GM12878 (cell line): ENCODE measurements around the gene ACTN3. TPM values are rescaled to one million over a fixed set of nuclear protein-coding genes. Genes with fewer than 3 reads are reported as not detected.
A peak's percentile ranks its signal among the peaks of the same experiment; 100 is the strongest.

Source experiments
- CBX5 ChIP-seq: sonication (generic); IDR thresholded peaks from 2 replicates; pipeline ENCODE4 v1.6.1; 2016; ENCODE audit warnings: low read depth, moderate library complexity, mild to moderate bottlenecking, inconsistent platforms
- CEBPZ ChIP-seq: fragments of 150-350 bp; IDR thresholded peaks from 2 replicates; pipeline ENCODE4 v1.6.1; 2016; ENCODE audit warnings: low read depth, low read length
- CHD2 ChIP-seq: IDR thresholded peaks from 2 replicates; pipeline ENCODE4 v1.6.1; 2011; ENCODE audit warnings: low read depth, low read length, improper control_type of control experiment, borderline replicate concordance
- CREM ChIP-seq: IDR thresholded peaks from 2 replicates; pipeline ENCODE4 v1.6.1; 2014; ENCODE audit warnings: antibody characterized with exemption, low read depth
- E2F8 ChIP-seq: fragments of 450-650 bp; IDR thresholded peaks from 2 replicates; pipeline ENCODE4 v1.6.1; 2018; ENCODE audit warnings: mild to moderate bottlenecking, low read depth, moderate library complexity; ENCODE audit not compliant: partially characterized antibody
- EED ChIP-seq: sonication (generic); IDR thresholded peaks from 2 replicates; pipeline ENCODE4 v1.6.1; 2016; ENCODE audit warnings: antibody characterized with exemption, low read depth
- EGR1 ChIP-seq, 2 experiments: IDR thresholded peaks; 1 replicate in 1 of 2; 2 replicates in 1 of 2; pipeline ENCODE4 v1.6.1; 2011 to 2012; ENCODE audit warnings: low read depth in 2 of 2, low read length in 2 of 2, borderline replicate concordance in 1 of 2, mild to moderate bottlenecking in 1 of 2, moderate library complexity in 1 of 2
- FOS ChIP-seq: IDR thresholded peaks from 3 replicates; pipeline ENCODE4 v1.6.1; 2011; ENCODE audit warnings: borderline replicate concordance; ENCODE audit not compliant: insufficient read length; ENCODE audit errors: extremely low read depth
- FOXK2 ChIP-seq: fragments of 450-650 bp; IDR thresholded peaks from 2 replicates; pipeline ENCODE4 v1.6.1; 2017; ENCODE audit warnings: mild to moderate bottlenecking, moderate library complexity
- HSF1 ChIP-seq: fragments of 150-350 bp; IDR thresholded peaks from 2 replicates; pipeline ENCODE4 v1.6.1; 2014; ENCODE audit warnings: mild to moderate bottlenecking, low read depth, low read length
- POU2F2 ChIP-seq: IDR thresholded peaks from 3 replicates; pipeline ENCODE4 v1.6.1; 2011; ENCODE audit warnings: low read depth, mild to moderate bottlenecking, low read length, borderline replicate concordance
- REST ChIP-seq: IDR thresholded peaks from 2 replicates; pipeline ENCODE4 v1.6.1; 2012; ENCODE audit warnings: mild to moderate bottlenecking, low read depth, low read length
- SP1 ChIP-seq: IDR thresholded peaks from one replicate; pipeline ENCODE4 v1.6.1; 2011; ENCODE audit warnings: low read depth, low read length
- SREBF1 ChIP-seq: IDR thresholded peaks from 2 replicates; pipeline ENCODE4 v1.6.1; 2012; ENCODE audit warnings: mild to moderate bottlenecking, low read length
- SREBF2 ChIP-seq: IDR thresholded peaks from 2 replicates; pipeline ENCODE4 v1.6.1; 2012; ENCODE audit warnings: mild to moderate bottlenecking, low read length
- TBL1XR1 ChIP-seq: IDR thresholded peaks from 2 replicates; pipeline ENCODE4 v1.6.1; 2012; ENCODE audit warnings: low read depth, low read length, improper control_type of control experiment
- ZNF217 ChIP-seq: fragments of 450-650 bp; IDR thresholded peaks from 2 replicates; pipeline ENCODE4 v1.6.1; 2017; ENCODE audit warnings: antibody characterized with exemption, mild to moderate bottlenecking
- ZNF622 ChIP-seq: fragments of 450-650 bp; IDR thresholded peaks from 2 replicates; pipeline ENCODE4 v1.6.1; 2017; ENCODE audit warnings: mild to moderate bottlenecking, inconsistent platforms
- ZZZ3 ChIP-seq: IDR thresholded peaks from 2 replicates; pipeline ENCODE4 v1.6.1; 2011; ENCODE audit warnings: low read depth; ENCODE audit not compliant: control insufficient read depth, insufficient read length
- polyA plus RNA-seq, 11 experiments: library from polyadenylated mRNA; depleted of rRNA in 4 of 11; unstranded in 6 of 11; stranded (reverse) in 5 of 11; fragments of >200 nt; fragmentation: Nextera tagmentation in 4 of 11; fragmentation: Illumina TruSeq in 1 of 11; extraction: Ambion mirVana in 4 of 11; extraction: Trizol in 1 of 11; gene quantifications; 1 replicate in 1 of 11; 2 replicates in 10 of 11; pipeline versions ENCODE4 v1.2.1 to v1.2.3, GENCODE V29; 2011 to 2016; ENCODE audit warnings: inconsistent platforms in 2 of 11, missing spikeins in 2 of 11, low read depth in 1 of 11
- total RNA-seq, 4 experiments: library from RNA; depleted of rRNA in 3 of 4; stranded (reverse); fragments of >200 nt in 3 of 4; fragmentation: Illumina TruSeq in 1 of 4; extraction: Trizol in 1 of 4; gene quantifications; 2 replicates each; pipeline versions ENCODE4 v1.2.1 to v1.2.3, GENCODE V29; 2013 to 2021

Gene ACTN3
- total and polyA plus RNA-seq, 10 of the 15 experiments (the other 5 are each of a cell fraction or from before 2014, with no cell fraction given) = 0.06 to 0.67 (median 0.17) TPM; not detected in 3

GRCh38 chr11:66510271-66510989 is 36.3 kb upstream of the ACTN3 start, which contains the start of gene BBS1 (continued):
- TF ChIP-seq CBX5 = no peak
- TF ChIP-seq SREBF1 = no peak
- no peak for TF ChIP-seq REST
- TF ChIP-seq TBL1XR1 = no peak
- no peak for TF ChIP-seq E2F8
- 0 out of 2 replicates have a peak, but pooled peaks have one; percentile 18 for TF ChIP-seq EED
- TF ChIP-seq SP1 = peak; percentile 91
- TF ChIP-seq CEBPZ = no peak
- TF ChIP-seq ZZZ3 = no peak
- no peak for TF ChIP-seq FOS
- TF ChIP-seq ZNF622 = no peak
- peak; percentile 44; the same call in 1 of the 2 replicates for TF ChIP-seq CHD2
- no peak for TF ChIP-seq SREBF2
- no peak for TF ChIP-seq ZNF217
- no peak for TF ChIP-seq HSF1
- TF ChIP-seq FOXK2 = no peak
- TF ChIP-seq EGR1 (IDR thresholded peaks at IDR 0.05; ENCODE audit: borderline replicate concordance in 1 of 2, low read depth in 2 of 2, low read length in 2 of 2) = peak in 1 of 2 experiments; percentile 50; a peak in 2 of 3 replicates
- peak; percentile 56; the same call in 1 of the 2 replicates for TF ChIP-seq CREM
- peak; percentile 55; the same call in 1 of the 3 replicates for TF ChIP-seq POU2F2
